NCI-H345 (cell line): Measurements from ENCODE around the gene TBKBP1.
"Not testable (repeated sequence)": the region's sequence is repeated elsewhere in the genome, so short reads cannot be mapped to it uniquely, and the experiment has no call there.

ENCODE experiments used
- DNase-seq: peaks from one replicate; lab custom pipeline; 2025; lab: John Stamatoyannopoulos, UW

TBKBP1 gene

DNA sequence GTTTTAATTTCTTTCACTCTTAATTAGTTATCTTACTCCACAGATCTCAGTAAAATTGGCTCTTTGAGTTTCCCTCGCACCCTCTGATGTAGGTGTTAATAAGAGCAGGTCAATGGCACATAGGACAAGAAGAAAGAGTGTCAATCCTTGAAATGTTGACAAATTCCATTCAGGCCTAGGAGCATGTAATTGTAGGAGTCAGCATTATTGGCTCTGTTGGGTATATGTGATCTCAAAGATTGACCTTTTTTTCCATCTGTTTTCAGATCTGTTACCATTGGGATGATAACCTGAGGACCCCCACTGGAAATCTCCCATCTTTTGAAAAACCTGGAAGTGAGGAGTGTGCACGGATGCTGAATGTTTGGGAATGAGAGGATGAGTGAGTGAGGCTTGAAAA, 11.8 kb upstream of the TBKBP1 start:
- no peak for DNase-seq

DNA sequence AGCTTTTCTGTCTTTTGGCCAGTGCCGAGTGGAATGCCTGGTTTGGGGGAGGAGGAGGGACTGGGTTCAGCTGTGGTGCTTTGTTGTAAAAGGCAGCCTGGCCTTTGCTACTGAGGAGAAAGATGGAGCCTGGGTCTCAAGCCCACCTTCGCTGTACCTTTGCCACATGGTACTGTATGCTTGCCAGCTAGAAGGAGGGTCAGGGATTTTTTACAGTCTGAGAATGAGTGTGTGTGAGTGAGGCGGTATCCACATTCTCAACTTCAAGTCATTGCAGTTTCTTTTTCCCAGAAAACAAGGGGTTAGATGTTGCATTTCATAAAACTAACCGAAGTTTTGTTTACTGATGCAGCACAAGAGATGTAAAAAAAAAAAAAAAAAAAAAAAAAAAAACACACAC, 11.2 kb upstream of the TBKBP1 start:
- not testable (repeated sequence) for DNase-seq

DNA sequence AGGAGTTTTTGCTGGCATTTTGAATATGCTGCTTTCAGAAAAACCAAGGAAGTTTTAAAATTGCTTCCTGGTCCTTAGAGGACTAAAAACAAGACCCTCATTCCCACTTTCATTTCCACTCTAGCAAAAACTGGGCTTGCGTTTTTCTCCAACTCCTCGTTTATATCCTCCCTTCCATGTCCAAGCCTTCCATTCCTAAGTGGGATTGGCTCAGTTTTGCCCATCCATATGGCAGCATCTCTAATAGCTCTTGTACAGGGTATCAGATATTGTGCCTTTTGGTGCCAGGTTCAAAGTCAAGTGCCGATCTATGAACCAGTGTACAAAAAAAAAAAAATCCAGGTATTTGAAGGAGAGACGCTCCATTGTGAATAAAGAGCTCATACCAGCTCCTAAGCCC, 9.9 kb upstream of the TBKBP1 start:
- DNase-seq = no peak

- DNase-seq = no peak
Observed at GRCh38 chr17:47684535-47685193, 9.3 kb upstream of the TBKBP1 start.

GRCh38 chr17:47685556-47686275, 8.2 kb upstream of the TBKBP1 start:
- no peak for DNase-seq

DNA sequence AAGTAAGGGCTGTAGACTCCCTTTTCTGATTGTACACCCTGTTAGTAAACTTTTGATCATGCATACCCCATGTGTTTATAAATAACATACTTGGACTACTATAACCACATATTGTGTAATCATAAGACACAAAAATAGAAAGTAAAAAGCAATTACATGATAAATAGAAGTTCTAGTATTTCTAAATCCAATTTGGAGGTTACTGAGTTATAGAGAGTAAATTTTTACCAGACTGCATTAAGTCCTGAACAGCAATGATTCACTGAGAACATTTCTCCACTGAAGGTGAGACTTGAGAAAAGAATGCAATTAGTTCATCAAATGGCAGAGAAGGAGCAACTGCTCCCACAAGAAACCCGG, 7.7 kb upstream of the TBKBP1 start:
- DNase-seq = no peak

DNA sequence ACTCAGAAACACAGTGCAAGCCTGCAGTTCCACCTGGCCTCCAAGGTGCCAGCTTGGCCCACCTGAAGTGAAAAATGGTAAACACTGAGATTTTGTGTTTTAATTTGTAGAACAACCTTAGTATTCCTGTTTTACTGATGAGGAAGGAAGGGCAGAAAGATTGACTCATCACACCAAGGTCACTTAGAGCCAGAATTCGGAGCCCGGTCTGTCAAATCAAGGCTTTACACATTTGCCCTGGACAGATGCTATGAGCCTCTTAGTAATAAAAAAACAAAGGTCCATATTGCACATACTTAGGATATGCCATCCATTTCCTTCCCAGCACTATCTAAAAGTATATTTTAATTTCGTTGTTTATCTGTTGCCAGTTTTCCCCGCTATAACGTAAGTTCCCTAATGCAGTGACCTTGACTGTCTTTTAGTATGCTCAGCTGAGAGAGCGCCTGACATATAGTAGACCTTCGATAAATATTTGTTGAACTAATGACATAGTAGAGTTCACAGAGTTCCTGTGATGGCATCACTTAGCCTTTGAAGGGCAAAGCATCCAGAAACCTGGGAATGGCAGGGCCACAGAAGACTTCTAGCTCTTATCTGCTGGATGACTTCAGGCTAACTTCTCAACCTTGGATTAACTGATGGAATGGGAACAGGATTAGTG, 7.2 kb upstream of the TBKBP1 start:
- no peak for DNase-seq

- DNase-seq = no peak
Observed at GRCh38 chr17:47687328-47687690, 6.7 kb upstream of the TBKBP1 start.

- no peak for DNase-seq
Observed at GRCh38 chr17:47687748-47688147, 6.2 kb upstream of the TBKBP1 start.

- no peak for DNase-seq
Observed at GRCh38 chr17:47690121-47690520, 3.8 kb upstream of the TBKBP1 start.

- DNase-seq = no peak
Observed at GRCh38 chr17:47692137-47692894, 1.6 kb upstream of the TBKBP1 start.

- no peak for DNase-seq
Observed at GRCh38 chr17:47692895-47693730, 848 bp upstream of the TBKBP1 start.

GRCh38 chr17:47694581-47695428, 844 bp downstream of the TBKBP1 start:
- no peak for DNase-seq

DNA sequence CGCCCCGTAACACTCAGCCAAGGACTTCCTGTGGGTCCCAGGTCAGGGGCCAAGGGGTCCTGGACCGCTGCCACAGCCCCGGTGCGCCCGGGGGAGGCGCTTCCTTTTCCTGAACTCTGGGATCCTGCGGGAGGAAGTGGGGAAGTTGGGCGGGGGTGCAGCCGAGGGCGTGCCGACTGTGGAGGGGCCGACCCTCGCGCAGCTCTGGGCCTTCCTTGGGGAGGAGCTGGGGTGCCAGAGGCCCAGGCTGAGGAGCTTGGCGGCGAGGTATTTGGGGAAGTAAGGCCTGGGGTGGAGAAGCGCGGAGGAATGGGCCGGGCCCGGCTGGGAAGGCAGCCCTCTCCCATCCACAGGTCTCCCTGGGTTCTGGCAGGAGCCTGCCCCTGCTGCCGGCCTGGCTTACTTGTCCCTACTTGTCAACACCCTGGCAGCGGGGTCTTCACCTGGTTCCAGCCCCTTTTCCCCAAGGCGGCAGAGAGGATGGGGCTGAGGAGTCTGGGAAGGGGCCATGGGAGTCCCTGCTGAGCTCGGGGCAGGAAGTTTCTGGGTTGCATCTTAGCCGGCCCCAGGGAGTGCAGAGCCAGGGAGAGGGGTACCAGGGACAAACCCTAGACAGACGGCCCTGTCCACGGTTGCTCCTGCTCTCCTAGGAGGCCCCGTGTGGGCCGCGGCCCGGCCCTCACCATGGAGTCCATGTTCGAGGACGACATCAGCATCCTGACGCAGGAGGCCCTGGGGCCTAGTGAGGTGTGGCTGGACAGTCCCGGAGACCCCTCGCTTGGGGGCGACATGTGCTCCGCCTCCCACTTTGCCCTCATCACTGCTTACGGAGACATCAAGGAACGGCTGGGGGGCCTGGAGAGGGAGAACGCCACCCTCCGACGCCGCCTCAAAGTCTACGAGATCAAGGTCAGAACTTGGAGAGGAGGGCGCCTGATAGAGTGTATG, 1.7 kb downstream of the TBKBP1 start:
- DNase-seq = no peak

DNA sequence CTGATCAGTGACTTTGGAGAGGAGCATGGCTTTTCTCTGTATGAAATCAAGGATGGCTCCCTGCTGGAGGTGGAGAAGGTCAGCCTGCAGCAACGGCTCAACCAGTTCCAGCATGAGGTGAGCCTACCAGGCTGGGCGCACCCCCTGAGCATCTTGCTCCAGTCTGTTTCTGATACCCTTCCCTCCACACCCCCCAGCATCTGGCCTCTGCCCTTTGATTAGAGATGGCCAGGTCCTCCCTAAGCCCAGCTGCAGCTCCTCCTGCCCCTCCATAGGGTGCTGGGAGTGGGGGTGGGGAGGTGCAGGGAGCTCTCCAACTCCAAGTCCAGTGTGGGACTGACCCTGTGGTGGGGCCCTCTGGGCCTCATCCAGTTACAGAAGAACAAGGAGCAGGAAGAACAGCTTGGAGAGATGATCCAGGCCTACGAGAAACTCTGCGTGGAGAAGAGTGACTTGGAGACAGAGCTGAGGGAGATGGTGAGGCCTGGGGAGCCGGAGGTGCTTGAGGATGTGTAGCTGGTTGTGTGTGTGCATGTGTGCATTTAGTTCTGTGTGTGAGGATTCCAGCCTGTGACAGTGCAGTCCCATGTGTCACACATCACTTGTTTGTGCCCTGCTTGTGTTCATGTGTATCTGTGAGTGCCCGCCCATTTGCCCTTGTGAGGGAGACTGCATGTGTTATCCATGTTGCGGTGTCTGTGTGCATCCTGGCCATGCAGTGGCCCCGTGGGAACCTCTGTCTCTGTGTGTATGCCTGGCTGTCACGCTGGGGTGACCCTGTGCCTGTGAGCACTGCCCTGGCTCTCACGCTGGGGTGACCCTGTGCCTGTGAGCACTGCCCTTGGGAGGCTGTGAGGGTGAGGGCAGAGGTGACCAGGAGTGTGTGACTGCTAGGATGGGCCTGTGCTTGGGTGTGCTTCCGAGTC, 3.0 kb downstream of the TBKBP1 start:
- no peak for DNase-seq

GRCh38 chr17:47697906-47698711, 4.1 kb downstream of the TBKBP1 start:
- no peak for DNase-seq

DNA sequence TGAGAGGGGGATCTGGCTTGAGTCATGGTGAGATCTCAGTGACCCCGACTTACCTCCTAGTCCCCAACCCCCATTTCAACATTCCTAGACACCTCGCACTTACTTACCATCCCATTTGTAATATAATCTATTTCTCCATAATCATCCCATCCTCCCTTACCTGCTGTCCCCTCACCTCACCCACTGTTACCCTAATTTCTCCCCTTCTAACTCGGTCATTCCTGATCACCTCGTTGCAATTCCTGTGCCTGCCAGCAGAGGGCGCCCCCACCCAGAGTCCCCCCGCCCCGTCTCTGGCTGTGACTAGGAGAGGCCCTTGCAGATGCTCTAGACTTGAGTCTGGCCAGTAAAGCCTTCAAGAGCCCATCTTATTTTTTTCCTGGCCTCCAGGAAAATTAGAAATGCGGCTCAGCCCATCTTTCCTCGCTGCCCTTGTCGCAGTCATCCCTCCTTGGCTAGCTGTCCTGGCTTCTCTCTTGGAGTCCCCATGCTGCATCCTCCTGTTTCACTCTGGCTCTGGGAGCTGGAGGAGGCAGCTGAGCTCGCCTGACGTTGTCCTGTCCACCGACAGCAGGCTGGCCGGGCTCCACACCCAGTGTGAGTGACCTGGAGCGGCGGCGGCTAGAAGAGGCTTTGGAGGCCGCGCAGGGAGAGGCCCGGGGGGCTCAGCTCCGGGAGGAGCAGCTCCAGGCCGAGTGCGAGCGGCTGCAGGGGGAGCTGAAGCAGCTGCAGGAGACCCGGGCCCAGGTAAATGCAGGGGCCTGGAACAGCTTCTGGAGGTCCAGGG, 5.0 kb downstream of the TBKBP1 start:
- peak; percentile 35 for DNase-seq
